ENCODE measurements around the gene MTA1.
A peak's percentile ranks its signal among the peaks of the same experiment; 100 is the strongest.

The MTA1 gene

GRCh38 chr14:105411017-105411941, 8.3 kb upstream of the MTA1 start:
- peak; percentile 59 for DNase-seq

- DNase-seq, result no peak
These were observed 7.4 kb upstream of the MTA1 start for GRCh38 chr14:105411985-105412770.

GRCh38 chr14:105412771-105413543, 6.7 kb upstream of the MTA1 start:
- no peak for DNase-seq

DNA sequence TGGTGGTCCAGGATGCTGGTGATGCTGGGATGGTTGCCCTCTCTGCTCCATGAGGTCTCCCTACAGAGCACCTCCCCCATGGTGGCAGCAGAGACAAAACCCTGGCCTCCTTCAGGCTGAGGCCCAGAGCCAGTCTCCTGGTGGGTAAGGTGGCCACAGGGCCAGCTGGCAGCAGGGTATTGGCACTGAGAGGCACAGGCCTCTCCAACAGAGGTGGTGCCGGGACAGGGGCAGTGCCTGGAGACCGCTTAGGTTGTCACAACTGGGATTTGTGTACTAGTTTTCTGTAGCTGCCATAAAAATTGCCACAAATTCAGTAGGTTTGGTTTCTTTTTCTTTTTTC, 6.1 kb upstream of the MTA1 start:
- DNase-seq, result no peak

GRCh38 chr14:105414456-105415371, 4.9 kb upstream of the MTA1 start:
- DNase-seq, result peak; percentile 70

DNA sequence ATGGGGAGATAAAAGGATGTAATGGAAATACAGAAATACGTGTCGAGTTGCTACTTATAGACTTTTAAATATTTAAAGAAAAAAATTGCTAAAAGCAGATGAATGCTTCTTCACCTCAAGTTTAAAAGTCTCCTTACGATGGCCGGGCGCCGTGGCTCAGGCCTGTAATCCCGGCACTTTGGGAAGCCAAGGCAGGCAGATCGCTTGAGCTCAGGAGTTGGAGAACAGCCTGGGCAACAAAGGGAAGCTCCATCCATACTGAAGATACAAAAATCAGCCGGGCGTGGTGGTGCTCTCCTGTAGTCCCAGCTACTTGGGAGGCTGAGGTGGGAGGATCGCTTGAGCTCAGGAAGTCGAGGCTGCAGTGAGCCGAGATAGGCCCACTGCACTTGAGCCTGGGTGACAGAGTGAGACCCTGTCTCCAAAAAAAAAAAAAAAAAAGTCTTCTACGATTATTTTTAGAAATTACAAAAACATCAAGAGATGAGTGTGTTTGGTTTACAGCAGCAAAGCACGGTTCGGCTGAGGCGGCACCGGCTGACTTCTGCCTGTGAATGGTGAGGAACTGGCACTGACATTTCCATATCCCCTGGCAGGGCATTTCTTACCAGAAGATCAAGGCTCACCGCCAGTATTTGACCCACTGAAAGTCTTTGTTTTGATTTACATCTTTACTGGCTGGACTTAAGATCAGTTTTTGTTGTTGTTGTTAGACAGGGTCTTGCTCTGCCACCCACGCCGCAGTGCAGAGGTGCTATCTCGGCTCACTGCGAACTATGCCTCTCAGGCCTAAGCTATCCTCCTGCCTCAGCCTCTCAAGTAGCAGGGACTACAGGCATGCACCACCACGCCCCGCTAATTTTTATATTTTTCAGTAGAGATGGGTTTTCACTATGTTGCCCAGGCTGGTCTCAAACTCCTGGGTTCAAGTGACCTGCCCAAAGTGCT, 3.9 kb upstream of the MTA1 start:
- DNase-seq, result no peak

GRCh38 chr14:105416671-105417070, 3.0 kb upstream of the MTA1 start:
- no peak for DNase-seq

DNA sequence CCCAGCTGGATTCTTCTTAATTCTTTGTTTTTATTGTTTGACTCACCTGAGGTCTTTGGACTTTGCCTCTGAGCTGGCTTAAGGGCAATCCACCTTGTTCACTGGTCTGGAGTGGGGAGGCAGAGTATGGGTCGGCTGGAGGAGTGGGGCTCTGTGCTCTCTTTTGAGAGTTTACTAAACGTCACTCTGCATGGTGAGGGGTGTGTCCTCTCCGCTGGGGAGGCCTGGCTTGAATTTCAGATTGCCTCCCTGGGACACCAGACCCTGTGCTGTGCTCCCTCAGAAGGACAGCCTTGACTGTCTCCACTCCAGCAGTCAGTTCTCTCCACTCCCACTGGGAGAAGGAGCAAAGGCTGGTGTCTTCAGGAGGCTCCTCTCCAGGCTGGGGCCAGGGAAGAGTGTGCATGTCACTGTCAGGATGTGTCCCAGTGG, 1.9 kb upstream of the MTA1 start:
- no peak for DNase-seq

DNA sequence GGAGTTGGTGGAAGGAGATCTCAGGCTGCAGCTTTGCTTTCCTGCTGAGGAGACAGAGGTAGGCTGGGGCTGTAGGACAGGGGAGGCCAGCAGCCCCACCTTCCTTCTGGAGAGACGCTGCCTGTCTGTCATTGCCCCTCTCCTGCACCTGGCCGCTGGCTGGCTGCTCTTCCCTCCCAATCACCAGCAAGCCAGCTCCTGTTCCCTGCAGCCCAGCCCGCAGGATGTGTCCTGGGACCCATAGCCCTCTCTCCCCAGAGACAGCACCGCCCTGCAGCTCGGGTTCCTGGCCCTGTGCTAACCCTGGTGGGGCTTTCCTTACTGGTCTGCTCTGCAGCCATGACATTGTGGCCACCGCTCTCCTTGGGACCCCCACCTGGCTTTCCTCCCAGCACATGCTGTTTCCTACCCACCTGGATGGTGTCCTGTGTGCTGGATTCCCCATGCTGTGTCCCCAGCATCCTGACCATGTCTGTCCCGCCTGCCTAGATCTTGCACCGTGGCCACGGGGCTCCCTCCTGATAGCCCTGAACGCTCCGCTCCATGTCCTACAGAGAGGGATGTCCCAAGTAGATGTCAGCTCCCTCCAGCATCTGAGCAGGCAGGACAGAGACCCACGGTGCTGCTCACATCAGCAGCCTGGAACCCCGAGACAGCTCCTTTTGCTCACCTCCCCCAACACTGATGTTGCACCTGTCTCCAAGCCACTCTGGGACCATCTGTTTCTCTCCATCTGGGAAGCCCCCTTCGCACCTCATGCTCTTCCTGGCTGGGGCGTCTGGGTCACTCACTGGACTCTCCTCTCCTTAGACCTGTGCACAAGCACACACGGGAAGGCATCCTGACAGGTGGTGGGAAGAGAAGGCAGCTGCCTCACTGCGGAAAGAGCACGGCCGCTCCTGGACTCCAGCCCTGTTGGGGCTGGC, 1.1 kb upstream of the MTA1 start:
- DNase-seq, result no peak

DNA sequence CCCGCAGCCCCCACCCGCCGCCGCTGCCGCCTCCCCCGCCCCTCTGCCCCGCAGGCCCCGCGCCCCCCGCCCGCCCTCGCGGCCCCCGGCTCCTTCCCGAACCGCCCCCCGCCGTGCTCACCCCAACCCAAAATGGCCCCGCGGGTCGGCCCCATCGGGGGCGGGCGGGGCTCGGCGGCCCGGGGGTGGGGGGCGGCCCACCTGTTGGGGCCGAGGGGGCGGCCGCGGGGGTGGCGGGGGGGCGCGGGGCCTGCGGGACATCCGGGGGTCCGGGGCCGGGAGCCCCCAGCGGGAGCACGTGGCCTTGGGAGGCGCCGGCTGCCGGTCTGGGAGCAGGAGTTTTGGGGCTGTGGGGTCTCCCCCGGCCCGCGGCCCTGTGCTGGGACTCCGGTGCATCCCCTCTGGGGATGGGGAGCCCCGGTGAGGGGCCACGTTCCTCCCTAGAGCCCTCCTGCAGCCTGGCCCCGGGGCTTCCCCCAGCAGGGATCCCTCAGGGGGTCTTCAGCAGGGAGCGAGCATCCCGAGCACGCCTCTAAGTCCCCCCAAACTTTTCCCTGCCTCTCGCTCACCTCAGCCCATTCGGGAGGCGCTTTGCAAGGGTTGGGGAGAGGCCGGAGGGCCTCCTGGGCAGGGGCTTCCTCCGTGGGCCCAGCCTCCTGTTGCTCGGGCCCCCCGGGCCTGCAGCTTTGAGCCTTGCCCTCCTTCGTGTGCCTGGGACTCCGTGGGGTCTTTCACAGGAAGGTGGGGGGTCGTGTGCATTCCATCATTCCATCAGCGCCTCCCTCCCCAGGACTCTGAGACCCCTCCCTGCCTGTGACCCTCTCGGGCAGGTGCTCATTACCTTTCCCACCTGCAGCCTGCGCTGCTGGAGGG, 710 bp downstream of the MTA1 start:
- DNase-seq, result no peak

- DNase-seq, result no peak
These were observed 1.5 kb downstream of the MTA1 start for GRCh38 chr14:105420974-105421674.

- DNase-seq, result no peak
These were observed 2.3 kb downstream of the MTA1 start for GRCh38 chr14:105421723-105422615.

- DNase-seq, result no peak
These were observed 3.3 kb downstream of the MTA1 start for GRCh38 chr14:105422695-105423487.

DNA sequence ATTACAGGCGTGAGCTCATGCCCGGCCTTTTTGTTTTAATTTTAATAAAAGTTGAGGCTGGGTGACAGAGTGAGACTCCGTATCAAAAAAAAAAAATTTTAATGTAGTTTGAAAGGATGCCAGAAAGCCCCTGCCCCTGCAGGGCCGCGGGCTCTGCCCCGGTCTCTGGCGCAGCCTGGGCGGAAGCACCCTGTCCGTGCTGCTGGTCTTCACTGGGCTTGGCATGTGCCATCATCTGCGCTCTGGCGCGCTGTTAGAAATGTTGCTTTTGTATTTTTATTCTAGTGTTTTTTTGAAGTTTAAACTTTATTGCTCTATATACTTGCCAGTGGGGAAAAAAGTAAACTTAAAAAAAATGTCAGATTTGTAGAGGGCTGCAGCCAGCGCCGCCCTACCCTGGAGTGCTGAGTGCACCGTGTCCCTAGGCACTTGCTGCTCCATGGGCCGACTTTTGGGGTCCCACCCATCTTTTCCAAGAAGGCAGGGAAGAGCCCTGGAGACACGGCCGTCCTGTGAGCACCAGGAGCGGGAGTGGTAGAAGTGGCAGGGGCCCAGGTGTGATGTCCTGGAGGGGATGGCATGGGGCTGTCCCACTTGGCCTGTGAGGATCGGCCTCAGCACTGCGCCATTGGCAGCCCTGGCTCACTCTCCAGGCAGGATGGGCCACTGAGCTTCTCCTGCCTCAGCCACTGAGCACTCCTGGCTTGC, 4.0 kb downstream of the MTA1 start:
- DNase-seq, result no peak

DNA sequence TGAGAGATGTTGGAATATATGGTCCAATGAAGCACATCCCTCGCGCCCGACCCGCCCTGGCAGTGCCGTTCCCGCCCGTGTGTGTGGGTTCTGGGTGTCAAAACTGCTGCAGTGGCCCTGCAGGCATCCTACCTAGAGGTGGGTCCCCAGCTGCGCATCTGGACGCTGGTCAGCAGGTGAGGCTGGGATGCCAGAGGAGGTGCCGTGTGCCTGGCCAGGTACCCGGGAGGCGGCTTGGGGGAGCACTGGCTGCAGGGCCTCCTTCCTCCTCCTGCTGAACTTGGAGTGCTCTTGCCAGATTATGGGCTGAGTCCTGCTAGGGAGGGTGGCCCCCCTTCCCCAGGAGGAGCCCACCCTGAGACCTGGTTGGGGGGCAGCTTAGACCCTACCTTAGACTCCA, 5.2 kb downstream of the MTA1 start:
- no peak for DNase-seq

Measured in RPMI8226 (cell line).